Left ventricle myocardium inferior (tissue), 1 donor: Measurements from ENCODE around the gene CDH4. TPM values are rescaled to one million over a fixed set of nuclear protein-coding genes. Genes with fewer than 3 reads are reported as not detected.

ENCODE experiments used
- DNase-seq: peaks from one replicate; pipeline ENCODE4 v3.0.0-alpha.2; 2020
- H3K27ac ChIP-seq: fragments of 200-600 bp; replicated peaks from 2 replicates; pipeline ENCODE4 v1.8.0; 2021
- H3K27me3 ChIP-seq: fragments of 200-600 bp; 2 replicates; pipeline ENCODE4 v1.8.0; 2021; ENCODE audit warnings: low read depth
- H3K36me3 ChIP-seq: fragments of 200-600 bp; 2 replicates; pipeline ENCODE4 v1.8.0; 2021
- H3K4me1 ChIP-seq: fragments of 200-600 bp; 2 replicates; pipeline ENCODE4 v1.8.0; 2021
- H3K4me3 ChIP-seq: fragments of 200-600 bp; 2 replicates; pipeline ENCODE4 v1.8.0; 2021; ENCODE audit warnings: mild to moderate bottlenecking, moderate library complexity
- H3K9me3 ChIP-seq: fragments of 200-600 bp; replicated peaks from 2 replicates; pipeline ENCODE4 v1.8.0; 2021
- CTCF ChIP-seq: fragments of 200-600 bp; IDR thresholded peaks from 2 replicates; pipeline ENCODE4 v1.8.0; 2021; ENCODE audit warnings: antibody characterized with exemption, mild to moderate bottlenecking, borderline replicate concordance
- intact Hi-C: fragments of 100-400 bp; cut with micrococcal nuclease; formaldehyde crosslinking; loops from one replicate; pipeline ENCODE4 v1.11.0; 2022
- total RNA-seq: library from RNA; stranded (reverse); fragmentation: NEBNext Ultra II Directional; extraction: Animal tissue kit (Norgen Biotek cat#: 25700); gene quantifications from one replicate; pipeline ENCODE4 v1.2.1, GENCODE V29; 2021
- donor health status: DM: no; HTN: yes; CAD: no; lungs with severe emphysema.

Gene CDH4
- total RNA-seq, 1 donor from 2014 or later = 0.05 TPM

- intact Hi-C loops = no loop called here
- peaks cover 40% of the 10 kb centered on the region for H3K27me3 ChIP-seq
- no peaks in the 10 kb centered on the region for H3K4me1 ChIP-seq
- DNase-seq = no peak
- no peak overlapping the region for H3K4me3 ChIP-seq
- H3K27ac ChIP-seq = no peak overlapping the region
- TF ChIP-seq CTCF = no peak
- peaks cover 3% of the 10 kb centered on the region for H3K9me3 ChIP-seq
- H3K36me3 ChIP-seq = no peaks in the 10 kb centered on the region
Measured at GRCh38 chr20:61822396-61822795, 570.3 kb downstream of the CDH4 start.

- peaks cover 8% of the 10 kb centered on the region for H3K9me3 ChIP-seq
- H3K4me3 ChIP-seq = no peak overlapping the region
- H3K27me3 ChIP-seq = peaks cover 40% of the 10 kb centered on the region
- H3K4me1 ChIP-seq = no peaks in the 10 kb centered on the region
- no peak for TF ChIP-seq CTCF
- intact Hi-C loops = no loop called here
- no peaks in the 10 kb centered on the region for H3K36me3 ChIP-seq
- no peak for DNase-seq
- no peak overlapping the region for H3K27ac ChIP-seq
Measured at GRCh38 chr20:61823242-61823641, 571.2 kb downstream of the CDH4 start.

- peaks cover 8% of the 10 kb centered on the region for H3K9me3 ChIP-seq
- peaks cover 58% of the 10 kb centered on the region for H3K27me3 ChIP-seq
- no peaks in the 10 kb centered on the region for H3K4me1 ChIP-seq
- TF ChIP-seq CTCF = no peak
- no peak overlapping the region for H3K27ac ChIP-seq
- intact Hi-C loops = no loop called here
- H3K4me3 ChIP-seq = no peak overlapping the region
- no peaks in the 10 kb centered on the region for H3K36me3 ChIP-seq
- no peak for DNase-seq
Measured at GRCh38 chr20:61828891-61829290, 576.8 kb downstream of the CDH4 start.

- H3K9me3 ChIP-seq = peaks cover 8% of the 10 kb centered on the region
- H3K36me3 ChIP-seq = no peaks in the 10 kb centered on the region
- H3K4me1 ChIP-seq = no peaks in the 10 kb centered on the region
- H3K4me3 ChIP-seq = no peak overlapping the region
- intact Hi-C loops = no loop called here
- peaks cover 64% of the 10 kb centered on the region for H3K27me3 ChIP-seq
- no peak for TF ChIP-seq CTCF
- no peak for DNase-seq
- no peak overlapping the region for H3K27ac ChIP-seq
Measured at GRCh38 chr20:61829526-61829925, 577.5 kb downstream of the CDH4 start.

GRCh38 chr20:61830241-61830930, 578.3 kb downstream of the CDH4 start:
- intact Hi-C loops = no loop called here
- Histone ChIP-seq H3K27me3 (peaks cover 67% of the 10 kb centered on the region), H3K36me3 (no peaks in the 10 kb centered on the region), H3K27ac (no peak overlapping the region), H3K9me3 (peaks cover 8% of the 10 kb centered on the region), H3K4me3 (no peak overlapping the region), H3K4me1 (no peaks in the 10 kb centered on the region)
- DNase-seq = no peak
- no peak for TF ChIP-seq CTCF
